HAP-1 (cell line): ENCODE results near the gene TCOF1.

Source experiments
- DNase-seq, 2 experiments: peaks; one replicate each; pipeline ENCODE4 v3.0.0-alpha.2; 2016 to 2020; ENCODE audit warnings: low spot score in 2 of 2
- H3K27me3 ChIP-seq: fragments of 250-450 bp; sonication (Bioruptor Pico); 2 replicates; pipeline ENCODE4 v1.5.1; 2020; ENCODE audit warnings: low read depth, mild to moderate bottlenecking, moderate library complexity
- H3K36me3 ChIP-seq: fragments of 250-450 bp; sonication (Bioruptor Pico); replicated peaks from 2 replicates; pipeline ENCODE4 v1.5.1; 2020; ENCODE audit warnings: mild to moderate bottlenecking
- H3K4me1 ChIP-seq: fragments of 250-450 bp; sonication (Bioruptor Pico); 2 replicates; pipeline ENCODE4 v1.5.1; 2020; ENCODE audit warnings: mild to moderate bottlenecking
- H3K4me3 ChIP-seq: fragments of 250-450 bp; sonication (Bioruptor Pico); 2 replicates; pipeline ENCODE4 v1.5.1; 2020; ENCODE audit warnings: mild to moderate bottlenecking, moderate library complexity
- H3K9me3 ChIP-seq: fragments of 250-450 bp; sonication (Bioruptor Pico); 2 replicates; pipeline ENCODE4 v1.5.1; 2020; ENCODE audit warnings: mild to moderate bottlenecking, moderate library complexity
- in situ Hi-C: fragments of 300-500 bp; cut with MboI; formaldehyde crosslinking; loops from 3 replicates; pipeline ENCODE4 v1.14.3; 2020; ENCODE audit warnings: low sequenced_read_pairs, inconsistent platforms, mixed read lengths

The TCOF1 gene

DNA sequence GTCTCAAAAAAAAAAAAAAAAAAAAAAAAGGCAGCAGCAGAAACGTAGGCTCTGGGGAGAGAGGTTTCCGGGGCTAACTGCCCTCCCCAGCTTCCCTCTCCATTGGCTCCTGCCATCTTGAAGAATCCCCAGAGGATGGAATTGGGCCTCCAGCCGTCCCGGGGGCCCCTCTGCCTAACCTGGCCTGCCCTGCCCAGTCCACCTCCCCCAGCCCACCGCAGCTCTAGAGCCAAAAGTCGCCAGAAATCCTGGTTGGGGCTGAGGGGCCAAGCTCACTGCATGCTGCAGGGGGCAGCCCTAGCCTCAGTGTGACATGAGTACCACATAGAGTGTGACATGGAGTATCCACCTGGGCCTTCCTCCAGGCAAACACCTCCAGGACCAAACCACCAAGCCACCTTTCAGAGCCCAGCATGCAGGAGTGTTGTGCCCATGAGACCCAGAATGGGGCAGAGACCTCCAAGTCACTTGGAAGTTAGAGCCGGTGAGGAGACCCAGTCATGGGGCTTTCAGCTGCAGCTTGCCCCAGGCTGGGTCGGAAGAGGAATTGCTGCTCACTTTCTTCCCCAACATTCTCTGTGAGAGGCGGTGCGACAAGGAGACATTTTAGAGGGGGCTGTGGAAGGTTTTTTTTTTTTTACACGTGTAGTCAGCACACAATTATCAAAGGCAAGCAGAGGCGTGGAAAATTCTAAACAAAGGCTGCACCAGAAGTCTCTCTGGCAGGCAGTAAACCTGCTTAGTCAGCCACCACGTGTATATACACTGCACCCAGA, 37.6 kb downstream of the TCOF1 start:
- H3K4me1 ChIP-seq = no peaks in the 10 kb centered on the region
- no peaks in the 10 kb centered on the region for H3K27me3 ChIP-seq
- peaks cover 83% of the 10 kb centered on the region for H3K36me3 ChIP-seq
- H3K4me3 ChIP-seq = no peak overlapping the region
- no peaks in the 10 kb centered on the region for H3K9me3 ChIP-seq
- DNase-seq = no peak
- in situ Hi-C loops = no loop called here

DNA sequence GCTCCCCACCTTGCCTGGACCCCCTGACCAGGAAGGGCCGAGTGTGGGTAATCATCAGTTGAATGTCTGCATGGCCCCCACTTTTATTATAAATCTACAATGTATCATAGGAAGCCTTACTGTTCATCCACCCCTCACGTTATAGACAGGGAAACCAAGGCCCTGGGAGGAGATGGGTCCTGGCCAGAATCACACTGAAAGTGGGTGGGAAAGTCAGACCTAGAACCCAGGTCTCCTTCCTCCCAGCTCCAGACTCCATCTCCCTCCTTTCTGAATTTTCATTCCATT, 38.1 kb downstream of the TCOF1 start:
- in situ Hi-C loops = no loop called here
- H3K4me3 ChIP-seq = no peak overlapping the region
- H3K9me3 ChIP-seq = no peaks in the 10 kb centered on the region
- no peak for DNase-seq
- no peaks in the 10 kb centered on the region for H3K27me3 ChIP-seq
- H3K36me3 ChIP-seq = peaks cover 87% of the 10 kb centered on the region
- H3K4me1 ChIP-seq = no peaks in the 10 kb centered on the region

DNA sequence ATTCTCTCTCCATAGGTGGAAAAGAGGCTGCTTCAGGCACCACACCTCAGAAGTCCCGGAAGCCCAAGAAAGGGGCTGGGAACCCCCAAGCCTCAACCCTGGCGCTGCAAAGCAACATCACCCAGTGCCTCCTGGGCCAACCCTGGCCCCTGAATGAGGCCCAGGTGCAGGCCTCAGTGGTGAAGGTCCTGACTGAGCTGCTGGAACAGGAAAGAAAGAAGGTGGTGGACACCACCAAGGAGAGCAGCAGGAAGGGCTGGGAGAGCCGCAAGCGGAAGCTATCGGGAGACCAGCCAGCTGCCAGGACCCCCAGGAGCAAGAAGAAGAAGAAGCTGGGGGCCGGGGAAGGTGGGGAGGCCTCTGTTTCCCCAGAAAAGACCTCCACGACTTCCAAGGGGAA, 38.8 kb downstream of the TCOF1 start:
- no peaks in the 10 kb centered on the region for H3K27me3 ChIP-seq
- no peaks in the 10 kb centered on the region for H3K4me1 ChIP-seq
- H3K4me3 ChIP-seq = no peak overlapping the region
- no peaks in the 10 kb centered on the region for H3K9me3 ChIP-seq
- in situ Hi-C loops = no loop called here
- peaks cover 85% of the 10 kb centered on the region for H3K36me3 ChIP-seq
- no peak for DNase-seq

DNA sequence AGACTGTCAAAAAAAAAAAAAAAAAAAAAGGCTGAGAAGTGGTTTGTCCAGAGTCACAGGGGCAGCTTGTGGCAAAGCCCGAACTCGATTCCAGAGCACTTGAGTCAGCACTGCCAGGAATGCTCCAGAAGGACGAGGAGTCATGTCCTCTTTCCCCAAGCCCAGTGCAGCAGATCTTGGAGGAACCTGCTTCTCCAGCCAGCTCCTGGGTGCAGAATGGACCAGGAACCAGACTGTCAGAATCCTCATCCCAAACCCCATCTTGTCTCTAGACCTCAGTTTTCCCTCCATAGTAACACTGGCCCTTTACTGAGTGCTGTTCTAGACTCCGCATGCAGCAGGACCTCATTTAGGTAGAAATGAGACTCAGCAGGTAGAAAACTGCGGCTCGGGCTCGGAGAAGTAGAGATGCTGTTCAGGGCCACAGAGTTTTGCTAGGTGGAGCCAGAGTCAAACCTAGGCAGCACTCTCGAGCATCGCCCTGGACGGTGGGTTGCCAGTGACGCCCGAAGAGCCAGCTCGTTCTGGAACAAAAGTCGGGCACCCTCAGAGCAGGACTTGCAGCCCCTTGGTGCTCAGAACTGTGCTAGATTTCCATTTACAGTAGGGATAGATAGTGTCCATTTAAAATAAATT, 39.8 kb downstream of the TCOF1 start:
- H3K27me3 ChIP-seq = no peaks in the 10 kb centered on the region
- no peak for DNase-seq
- no peaks in the 10 kb centered on the region for H3K4me1 ChIP-seq
- in situ Hi-C loops = no loop called here
- no peak overlapping the region for H3K4me3 ChIP-seq
- no peaks in the 10 kb centered on the region for H3K9me3 ChIP-seq
- peaks cover 76% of the 10 kb centered on the region for H3K36me3 ChIP-seq

DNA sequence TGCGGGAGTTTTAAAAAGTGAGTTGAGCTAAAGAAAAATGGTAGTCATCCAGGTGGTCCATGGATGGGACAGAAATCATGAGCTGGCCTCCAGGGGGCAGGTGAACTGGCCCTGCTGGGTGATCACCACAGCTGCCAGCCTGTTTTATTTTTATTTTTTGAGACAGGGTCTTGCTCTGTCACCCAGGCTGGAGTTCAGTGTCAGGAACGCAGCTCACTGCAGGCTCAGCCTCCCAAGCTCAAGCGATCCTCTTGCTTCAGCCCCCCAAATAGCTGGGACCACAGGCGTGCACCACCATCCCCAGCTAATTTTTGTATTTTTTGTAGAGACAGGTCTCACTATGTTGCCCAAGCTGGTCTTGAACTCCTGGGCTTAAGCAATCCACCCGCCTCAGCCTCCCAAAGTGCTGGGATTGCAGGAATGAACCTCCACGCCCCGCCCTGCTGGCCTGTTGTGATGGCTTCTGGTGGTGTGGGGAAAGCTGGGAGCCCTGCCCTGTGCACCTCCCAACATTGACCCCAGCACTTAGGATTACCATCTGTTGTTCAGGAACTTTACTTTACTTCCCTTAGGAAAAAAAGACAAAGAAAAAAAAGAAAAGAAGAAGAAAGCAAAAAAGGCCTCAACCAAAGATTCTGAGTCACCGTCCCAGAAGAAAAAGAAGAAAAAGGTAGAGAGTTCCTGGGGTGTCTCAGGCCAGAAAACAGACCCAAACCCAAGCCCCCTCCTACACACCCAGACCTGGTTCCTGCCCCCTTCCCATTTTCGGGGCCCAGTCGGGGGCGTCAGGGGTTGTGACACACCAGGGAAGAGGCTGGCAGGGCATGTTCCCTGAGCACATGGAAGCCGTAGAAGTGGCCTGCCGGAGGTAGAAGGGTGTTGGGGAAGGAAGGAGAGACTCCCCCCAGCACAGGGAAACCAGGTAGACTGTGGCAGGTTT, 40.6 kb downstream of the TCOF1 start:
- in situ Hi-C loops = no loop called here
- DNase-seq = no peak
- H3K4me1 ChIP-seq = no peaks in the 10 kb centered on the region
- no peak overlapping the region for H3K4me3 ChIP-seq
- H3K27me3 ChIP-seq = no peaks in the 10 kb centered on the region
- H3K36me3 ChIP-seq = peaks cover 75% of the 10 kb centered on the region
- no peaks in the 10 kb centered on the region for H3K9me3 ChIP-seq

DNA sequence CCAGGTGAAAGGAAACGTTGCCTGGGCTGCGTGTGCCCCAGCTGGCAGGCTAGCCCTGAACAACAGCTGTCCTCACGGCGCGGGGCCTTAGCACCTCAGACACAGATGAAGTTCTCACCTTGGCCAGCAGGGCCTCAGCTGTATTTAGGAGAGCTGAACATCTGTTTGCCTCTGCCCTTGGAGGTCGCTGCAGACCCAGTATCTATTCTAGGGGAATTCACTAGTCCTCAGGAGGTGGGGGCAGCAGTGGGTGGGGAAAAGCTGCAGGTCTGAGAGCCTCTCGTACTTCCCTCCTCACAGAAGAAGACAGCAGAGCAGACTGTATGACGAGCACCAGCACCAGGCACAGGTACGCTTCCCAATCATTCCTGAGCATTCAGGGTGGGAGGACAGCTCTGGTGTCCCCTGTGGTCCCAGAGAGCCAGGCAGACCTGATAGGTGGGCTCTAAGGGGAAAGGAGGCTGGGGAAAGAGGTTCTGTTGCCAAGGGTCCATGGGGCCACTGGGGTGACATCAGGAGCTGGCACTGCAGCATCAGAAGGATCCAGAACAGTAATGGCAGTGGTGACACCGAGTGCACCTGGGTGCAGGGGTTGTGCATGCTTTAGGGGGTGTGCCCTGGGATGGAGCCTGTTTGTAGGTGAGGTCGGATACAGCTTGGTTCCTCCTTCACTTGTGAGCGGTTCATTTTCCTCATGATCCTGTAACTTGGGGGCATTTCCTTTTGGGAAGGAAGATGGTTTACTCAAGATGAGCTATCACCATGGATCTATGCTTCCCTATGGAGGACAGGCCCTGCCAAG, 41.4 kb downstream of the TCOF1 start:
- no peaks in the 10 kb centered on the region for H3K27me3 ChIP-seq
- H3K9me3 ChIP-seq = no peaks in the 10 kb centered on the region
- in situ Hi-C loops = no loop called here
- H3K4me3 ChIP-seq = no peak overlapping the region
- no peaks in the 10 kb centered on the region for H3K4me1 ChIP-seq
- peaks cover 69% of the 10 kb centered on the region for H3K36me3 ChIP-seq
- no peak for DNase-seq

DNA sequence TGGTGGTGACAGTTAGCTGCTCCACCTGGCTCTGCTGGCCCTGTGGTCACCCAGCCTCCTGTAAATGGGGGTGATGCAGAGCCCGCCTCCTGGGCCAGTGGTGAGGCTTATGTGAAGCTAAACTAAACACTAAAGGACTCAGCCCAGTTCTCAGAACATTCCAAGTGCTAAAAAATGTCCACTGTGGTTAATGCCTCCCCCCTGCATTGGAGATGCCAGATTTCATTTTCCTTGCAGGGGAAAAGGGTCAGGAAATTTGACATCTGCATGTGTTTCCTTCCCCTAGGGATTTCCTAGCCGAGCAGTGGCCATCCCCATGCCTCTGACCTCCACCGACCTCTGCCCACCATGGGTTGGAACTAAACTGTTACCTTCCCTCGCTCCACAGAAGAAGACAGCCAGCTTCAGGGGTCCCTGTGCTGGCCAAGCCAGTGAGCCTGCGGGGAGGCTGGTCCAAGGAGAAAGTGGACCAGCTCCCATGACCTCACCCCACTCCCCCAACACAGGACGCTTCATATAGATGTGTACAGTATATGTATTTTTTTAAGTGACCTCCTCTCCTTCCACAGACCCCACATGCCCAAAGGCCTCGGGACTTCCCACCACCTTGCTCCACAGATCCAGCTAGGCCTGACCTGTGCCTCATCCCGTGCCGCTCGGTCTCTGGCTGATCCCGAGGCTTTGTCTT, 42.2 kb downstream of the TCOF1 start:
- in situ Hi-C loops = no loop called here
- no peaks in the 10 kb centered on the region for H3K27me3 ChIP-seq

DNA sequence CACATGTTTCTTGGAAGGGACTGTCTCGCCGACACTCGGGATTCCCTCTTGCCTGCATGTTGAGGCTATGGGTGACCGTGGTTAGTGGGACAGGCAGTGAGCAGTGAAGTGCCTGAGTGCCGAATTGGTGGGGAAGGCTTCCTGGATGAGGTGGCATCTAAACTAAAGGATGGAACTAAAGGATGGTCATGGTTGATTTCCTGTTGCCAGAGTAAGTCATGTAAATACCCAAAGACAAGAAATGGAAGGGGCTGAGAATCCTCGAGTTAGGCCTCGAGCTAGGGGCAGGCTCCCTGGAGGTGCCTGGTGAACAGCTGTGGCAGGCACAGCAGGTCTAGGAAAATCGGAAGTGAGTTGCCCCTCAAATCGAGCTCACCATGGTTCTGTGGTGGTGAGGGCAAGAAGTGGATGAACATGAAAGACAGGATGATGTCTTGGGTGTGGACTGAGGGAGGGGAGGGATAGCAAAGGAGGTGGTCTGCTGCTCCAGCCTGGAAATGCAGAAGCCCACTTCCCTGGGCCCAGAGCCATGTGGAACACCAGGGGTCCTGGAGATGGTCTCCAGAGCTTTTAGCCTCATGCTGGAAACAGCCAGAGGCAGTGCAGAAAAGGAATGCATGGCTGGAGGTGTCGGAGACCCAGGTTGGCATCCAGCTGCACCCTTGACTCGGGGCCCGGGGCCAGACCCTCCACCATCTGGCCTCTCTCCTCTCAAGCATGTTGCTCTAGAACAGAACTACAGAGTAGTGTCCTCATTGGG, 43.0 kb downstream of the TCOF1 start:
- no peaks in the 10 kb centered on the region for H3K4me1 ChIP-seq
- no peak for DNase-seq
- in situ Hi-C loops = no loop called here
- no peak overlapping the region for H3K4me3 ChIP-seq
- peaks cover 56% of the 10 kb centered on the region for H3K36me3 ChIP-seq
- H3K27me3 ChIP-seq = no peaks in the 10 kb centered on the region
- no peaks in the 10 kb centered on the region for H3K9me3 ChIP-seq

More for the DNA sequence above, 42.2 kb downstream of the TCOF1 start:
- Histone ChIP-seq H3K9me3 (no peaks in the 10 kb centered on the region), H3K4me3 (no peak overlapping the region), H3K4me1 (no peaks in the 10 kb centered on the region), H3K36me3 (peaks cover 63% of the 10 kb centered on the region)
- DNase-seq = no peak

DNA sequence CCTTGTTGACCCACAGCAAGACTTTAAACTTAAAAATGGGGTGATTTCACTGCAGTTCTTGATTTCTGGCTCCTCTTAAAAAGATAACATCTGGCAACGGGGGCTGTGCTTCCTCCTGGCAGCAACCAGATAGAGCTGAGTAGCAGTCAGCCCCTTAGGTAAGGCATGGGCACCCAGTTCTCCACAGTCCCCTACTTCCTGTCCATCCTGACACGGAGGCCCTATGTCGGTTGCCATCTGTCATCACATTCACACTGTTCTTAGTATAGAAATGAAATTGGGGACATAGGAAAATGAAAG, 43.5 kb downstream of the TCOF1 start:
- H3K4me1 ChIP-seq = no peaks in the 10 kb centered on the region
- H3K36me3 ChIP-seq = peaks cover 55% of the 10 kb centered on the region
- in situ Hi-C loops = no loop called here
- H3K27me3 ChIP-seq = no peaks in the 10 kb centered on the region
- no peak for DNase-seq
- H3K9me3 ChIP-seq = no peaks in the 10 kb centered on the region
- H3K4me3 ChIP-seq = no peak overlapping the region

DNA sequence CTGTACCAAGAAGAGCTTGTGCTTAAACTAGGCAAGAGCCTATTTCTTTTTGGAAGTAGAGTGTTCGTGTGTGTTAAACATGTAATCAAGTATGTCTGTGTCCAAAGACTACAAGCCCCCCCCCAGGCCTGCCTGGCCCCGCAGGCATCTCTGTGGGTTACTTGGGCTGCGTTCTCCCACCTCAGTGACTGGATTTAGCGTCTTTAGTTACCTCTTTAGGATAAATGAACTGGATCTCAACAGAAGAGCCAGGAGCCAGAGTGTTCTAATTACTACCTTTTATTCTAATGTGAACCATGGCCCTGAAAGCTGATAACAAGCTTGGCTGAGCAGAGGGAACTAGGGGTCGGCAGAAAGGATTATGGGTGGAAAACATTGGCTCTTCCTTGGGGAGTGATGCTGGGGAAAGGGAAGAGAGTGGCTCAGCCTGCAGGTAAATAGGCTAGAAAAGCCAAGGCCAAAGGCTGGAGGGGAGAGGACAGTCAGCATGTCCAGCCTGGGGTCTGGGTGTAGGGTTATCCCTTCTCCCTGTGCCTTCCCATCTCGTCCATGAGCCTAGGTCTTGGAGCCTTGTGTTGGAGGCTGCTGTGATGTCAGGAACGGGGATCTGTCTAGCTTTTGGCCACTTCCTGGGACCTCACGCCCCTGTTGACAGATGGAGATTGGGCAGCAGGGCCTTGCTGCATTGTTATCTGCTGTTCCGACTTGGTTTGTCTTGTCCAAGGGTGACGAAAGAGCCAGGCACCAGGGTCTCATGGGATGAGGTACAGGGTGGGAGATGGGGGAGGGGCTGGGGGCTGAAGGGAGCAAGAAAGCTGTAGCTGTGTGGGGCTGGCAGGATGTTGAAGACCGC, 44.1 kb downstream of the TCOF1 start:
- Histone ChIP-seq H3K27me3 (no peaks in the 10 kb centered on the region), H3K4me1 (no peaks in the 10 kb centered on the region), H3K9me3 (no peaks in the 10 kb centered on the region), H3K36me3 (peaks cover 49% of the 10 kb centered on the region), H3K4me3 (no peak overlapping the region)
- in situ Hi-C loops = no loop called here
- no peak for DNase-seq

DNA sequence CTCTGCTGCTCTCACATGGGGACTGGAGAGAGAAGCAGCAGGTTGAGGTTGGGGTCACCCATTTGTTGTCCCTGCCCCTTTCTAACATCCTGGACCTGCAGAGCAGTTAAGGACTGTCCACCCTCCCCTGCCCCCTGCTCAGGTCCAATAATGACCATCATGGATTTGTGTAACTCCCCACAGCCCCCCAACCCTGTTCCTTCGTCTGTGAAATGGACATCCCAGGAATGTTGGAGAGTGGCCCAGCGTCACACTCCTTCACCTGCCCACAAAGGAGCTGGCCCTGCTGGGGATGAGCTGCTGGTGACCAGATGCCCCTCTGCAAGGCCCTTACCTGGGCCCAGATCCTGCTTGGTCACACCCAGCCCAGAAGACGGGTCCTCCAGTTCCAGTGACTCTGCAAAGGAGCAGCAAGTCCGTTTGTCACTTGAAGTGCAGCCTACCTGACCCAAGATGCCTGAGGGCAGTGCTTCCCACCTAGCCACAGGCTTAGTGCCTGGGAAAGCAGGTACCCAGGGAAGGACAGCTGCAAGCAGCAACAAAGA, 44.8 kb downstream of the TCOF1 start:
- Histone ChIP-seq H3K9me3 (no peaks in the 10 kb centered on the region), H3K4me1 (no peaks in the 10 kb centered on the region), H3K4me3 (no peak overlapping the region), H3K27me3 (no peaks in the 10 kb centered on the region), H3K36me3 (peaks cover 45% of the 10 kb centered on the region)
- DNase-seq = no peak
- in situ Hi-C loops = no loop called here

DNA sequence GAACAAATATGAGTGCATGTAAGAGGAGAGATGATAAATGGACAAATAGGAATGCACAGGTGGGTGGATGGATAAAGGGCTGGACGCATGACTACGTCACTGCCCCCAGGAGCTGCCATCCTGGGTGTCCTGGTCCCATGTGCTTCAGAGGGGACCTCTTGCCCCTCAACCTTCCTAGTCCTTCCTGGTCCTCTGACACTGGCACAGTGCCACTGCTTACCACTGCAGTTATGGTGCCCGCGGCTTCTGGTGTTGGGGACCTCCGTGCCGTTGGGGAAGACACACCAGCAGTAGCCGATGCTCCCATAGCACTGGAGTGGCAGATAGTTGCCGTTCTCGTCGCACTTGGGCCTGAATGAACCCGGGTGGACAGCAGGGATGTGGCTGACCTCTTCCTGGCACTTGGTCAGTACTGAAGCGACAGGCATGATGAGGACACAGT, 45.4 kb downstream of the TCOF1 start:
- DNase-seq = no peak
- H3K9me3 ChIP-seq = no peaks in the 10 kb centered on the region
- no peaks in the 10 kb centered on the region for H3K27me3 ChIP-seq
- in situ Hi-C loops = no loop called here
- H3K4me3 ChIP-seq = no peak overlapping the region
- H3K36me3 ChIP-seq = peaks cover 39% of the 10 kb centered on the region
- no peaks in the 10 kb centered on the region for H3K4me1 ChIP-seq
